Common myeloid progenitor, CD34-positive (primary cell): ENCODE data around the gene VPS41.

ENCODE experiments used
- CTCF ChIA-PET: fragments of 350-600 bp; sonication (Branson Sonifier 250); formaldehyde crosslinking; loops from one replicate; lab custom pipeline; 2021; ENCODE audit warnings: antibody characterized with exemption; lab: Charles Lee
- POLR2A ChIA-PET: fragments of 350-600 bp; sonication (Branson Sonifier 250); formaldehyde crosslinking; loops from one replicate; lab custom pipeline; 2021; ENCODE audit warnings: antibody characterized with exemption; lab: Charles Lee
- DNase-seq, 3 donors: peaks; one replicate each; pipeline versions ENCODE4 v3.0.0 to v3.0.0-alpha.2; 2013
- H3K27ac ChIP-seq, 2 experiments: 1 replicate in 1 of 2; 2 replicates in 1 of 2; pipeline ENCODE4 v1.7.0; 2013; ENCODE audit warnings: inconsistent platforms in 2 of 2, low read length in 2 of 2, mild to moderate bottlenecking in 2 of 2, low read depth in 1 of 2, moderate library complexity in 1 of 2; ENCODE audit not compliant: severe bottlenecking in 2 of 2, insufficient read depth in 1 of 2, poor library complexity in 1 of 2
- H3K27me3 ChIP-seq, 5 experiments: replicated peaks in 2 of 5; 1 replicate in 3 of 5; 2 replicates in 2 of 5; pipeline versions ENCODE4 v1.6.1 to v1.7.0; 2013; ENCODE audit warnings: low read length in 4 of 5, mild to moderate bottlenecking in 2 of 5, moderate library complexity in 2 of 5, inconsistent platforms in 1 of 5; ENCODE audit not compliant: insufficient read depth in 5 of 5, control insufficient read depth in 4 of 5
- H3K36me3 ChIP-seq, 4 experiments: 1 replicate in 2 of 4; 2 replicates in 2 of 4; pipeline versions ENCODE4 v1.6.1 to v1.7.0; 2013; ENCODE audit warnings: low read length in 3 of 4, control low read depth in 1 of 4, mild to moderate bottlenecking in 1 of 4; ENCODE audit not compliant: control insufficient read depth in 4 of 4, insufficient read depth in 4 of 4
- H3K4me1 ChIP-seq, 4 experiments: 1 replicate in 3 of 4; 2 replicates in 1 of 4; pipeline versions ENCODE4 v1.6.1 to v1.7.1; 2013; ENCODE audit warnings: low read length in 3 of 4, mild to moderate bottlenecking in 3 of 4, control low read depth in 1 of 4, inconsistent platforms in 1 of 4, moderate library complexity in 1 of 4; ENCODE audit not compliant: control insufficient read depth in 4 of 4, insufficient read depth in 4 of 4; ENCODE audit errors: control extremely low read depth in 1 of 4
- H3K4me3 ChIP-seq, 7 experiments: 1 replicate in 4 of 7; 2 replicates in 3 of 7; pipeline versions ENCODE4 v1.5.1 to v1.7.0; 2013; ENCODE audit warnings: mild to moderate bottlenecking in 7 of 7, low read length in 6 of 7, moderate library complexity in 6 of 7, inconsistent platforms in 2 of 7, low read depth in 2 of 7, control low read depth in 1 of 7; ENCODE audit not compliant: insufficient read depth in 4 of 7, control insufficient read depth in 1 of 7; ENCODE audit errors: extremely low read depth in 1 of 7
- H3K9me3 ChIP-seq, 5 experiments: 1 replicate in 4 of 5; 2 replicates in 1 of 5; pipeline versions ENCODE4 v1.6.1 to v1.7.1; 2013; ENCODE audit warnings: low read length in 4 of 5, mild to moderate bottlenecking in 2 of 5, inconsistent platforms in 1 of 5, low read depth in 1 of 5, moderate library complexity in 1 of 5; ENCODE audit not compliant: control insufficient read depth in 4 of 5, insufficient read depth in 2 of 5; ENCODE audit errors: control extremely low read depth in 1 of 5
- WGBS: methylation state at CpG from one replicate; pipeline ENCODE4 v1.1.5; 2013; ENCODE audit not compliant: insufficient coverage; 5-methylcytosine and 5-hydroxymethylcytosine counted together

The VPS41 gene

DNA sequence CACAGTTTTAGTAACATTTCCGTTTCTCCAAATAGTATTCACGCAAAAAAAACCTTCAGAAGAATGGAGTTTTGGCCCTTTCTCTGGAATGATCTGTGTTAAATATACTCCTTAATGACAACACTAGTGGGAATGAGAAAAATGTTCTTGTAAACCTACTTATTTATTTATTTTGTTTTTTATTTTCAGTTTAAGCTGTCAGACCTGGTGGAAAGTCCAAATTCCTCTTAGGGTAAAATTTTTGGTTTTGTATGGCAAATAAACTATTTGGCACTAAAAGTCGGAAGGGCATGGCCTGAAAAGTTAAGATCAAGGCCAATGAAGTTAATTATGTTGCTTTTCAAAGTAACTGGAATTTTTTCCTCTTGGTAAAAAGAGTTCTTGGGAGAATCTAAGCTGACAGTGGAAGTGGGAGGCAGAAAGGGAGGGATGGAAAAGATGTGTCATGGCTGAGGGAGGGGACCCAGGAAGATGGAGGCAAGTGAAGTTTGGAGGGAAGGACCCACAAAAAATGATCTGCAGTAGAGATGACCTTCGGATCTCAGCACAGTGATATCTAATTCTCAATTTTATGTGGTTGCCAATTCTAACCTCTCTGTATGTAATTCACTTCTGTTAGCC, 33.5 kb upstream of the VPS41 start:
- CTCF ChIA-PET = interaction anchor here (1.3 kb wide), 1 partner anchor 9 kb away, joined by 4 read pairs; no protein-coding TSS in a partner anchor
- Histone ChIP-seq H3K27me3 (peaks cover 0 to 3% (median 0%) of the 10 kb centered on the region in 5 experiments), H3K4me3 (no peak overlapping the region), H3K9me3 (no peaks in the 10 kb centered on the region), H3K36me3 (no peaks in the 10 kb centered on the region), H3K27ac (no peak overlapping the region), H3K4me1 (no peaks in the 10 kb centered on the region)
- 95% methylated on average over 3 of the region's 4 CpGs for WGBS
- DNase-seq = no peak
- POLR2A ChIA-PET = no interaction called here

DNA sequence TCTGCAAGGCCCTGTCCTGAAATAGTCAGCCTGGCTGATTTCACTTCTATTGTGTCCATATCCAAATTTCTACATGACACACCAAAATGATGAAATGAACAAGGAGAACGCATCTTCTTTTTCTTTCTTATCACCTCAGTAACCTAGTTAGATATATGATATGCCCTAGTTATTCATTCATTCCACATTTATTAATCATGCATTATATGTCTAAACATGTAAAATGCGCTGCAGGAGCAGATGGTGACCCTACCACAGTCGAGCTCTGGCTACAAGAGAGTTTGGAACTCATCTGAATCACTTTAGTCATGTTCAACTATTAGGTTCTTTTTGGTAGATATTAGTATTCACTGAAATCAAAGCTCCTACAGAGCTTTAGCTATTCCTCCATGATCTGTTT, 31.8 kb upstream of the VPS41 start:
- no peak for DNase-seq
- Histone ChIP-seq H3K9me3 (no peaks in the 10 kb centered on the region), H3K27me3 (peaks cover 0 to 3% (median 0%) of the 10 kb centered on the region in 5 experiments), H3K4me3 (no peak overlapping the region), H3K4me1 (no peaks in the 10 kb centered on the region), H3K36me3 (no peaks in the 10 kb centered on the region), H3K27ac (no peak overlapping the region)
- CTCF ChIA-PET = no interaction called here
- POLR2A ChIA-PET = interaction anchor here (0.5 to 0.6 kb wide), 2 partner anchors 17 to 548 kb away, joined by 3 to 4 read pairs; no protein-coding TSS in a partner anchor
- no CpG with 5 or more reads among the region's 3 CpGs for WGBS

DNA sequence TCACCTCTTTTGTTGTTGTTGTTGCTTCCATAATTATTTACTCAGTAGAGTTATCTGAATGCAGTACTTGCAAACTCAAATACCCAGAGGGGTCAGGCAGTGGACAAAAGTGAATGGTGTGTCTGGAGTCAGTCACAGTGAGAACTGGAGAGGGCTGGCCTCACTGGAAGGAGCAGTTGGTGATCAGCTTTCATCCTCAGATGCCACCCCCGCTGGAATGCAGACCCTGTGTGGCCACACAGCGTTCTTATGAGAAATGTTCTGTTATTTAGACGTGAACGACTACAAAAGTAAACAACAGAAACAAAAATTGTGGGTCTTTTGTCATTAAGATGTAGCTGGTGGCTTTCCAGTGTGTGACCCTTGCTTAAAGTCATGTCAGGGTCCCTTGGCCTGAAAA, 29.6 kb upstream of the VPS41 start:
- Histone ChIP-seq H3K36me3 (no peaks in the 10 kb centered on the region), H3K4me1 (no peaks in the 10 kb centered on the region), H3K9me3 (no peaks in the 10 kb centered on the region), H3K27ac (no peak overlapping the region), H3K27me3 (peaks cover 0 to 3% (median 0%) of the 10 kb centered on the region in 5 experiments), H3K4me3 (no peak overlapping the region)
- CTCF ChIA-PET = no interaction called here
- no peak for DNase-seq
- 98% methylated on average over 4 of the region's 4 CpGs for WGBS
- POLR2A ChIA-PET = no interaction called here

DNA sequence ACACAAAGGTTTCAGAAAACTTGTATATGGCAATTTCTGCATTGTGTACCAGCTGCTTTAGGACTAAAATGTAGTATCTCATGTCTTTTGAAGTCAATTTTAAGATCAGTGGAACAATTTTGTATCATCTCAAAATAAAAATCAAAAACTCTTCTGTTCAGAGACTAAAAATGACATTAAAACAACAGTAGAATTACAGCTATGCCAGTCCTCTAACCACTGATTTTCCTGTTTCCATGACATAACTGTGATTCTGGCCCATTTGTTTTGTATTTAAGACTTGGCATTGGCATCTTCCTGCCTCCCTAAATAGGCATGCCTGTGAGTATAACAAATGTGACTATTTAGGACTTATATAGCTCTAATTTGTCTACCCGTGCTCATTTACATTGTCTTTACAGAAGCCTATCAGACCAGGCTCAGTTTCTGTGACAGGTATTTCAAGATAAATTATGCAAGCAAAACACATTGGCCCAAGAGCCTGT, 29.1 kb upstream of the VPS41 start:
- H3K36me3 ChIP-seq = no peaks in the 10 kb centered on the region
- ChIA-PET POLR2A (no interaction called here), CTCF (no interaction called here)
- H3K27ac ChIP-seq = no peak overlapping the region
- no peak overlapping the region for H3K4me3 ChIP-seq
- no peak for DNase-seq
- no peaks in the 10 kb centered on the region for H3K9me3 ChIP-seq
- no peaks in the 10 kb centered on the region for H3K4me1 ChIP-seq
- H3K27me3 ChIP-seq = peaks cover 0 to 3% (median 0%) of the 10 kb centered on the region in 5 experiments
- no CpG with 5 or more reads among the region's 1 CpG for WGBS

DNA sequence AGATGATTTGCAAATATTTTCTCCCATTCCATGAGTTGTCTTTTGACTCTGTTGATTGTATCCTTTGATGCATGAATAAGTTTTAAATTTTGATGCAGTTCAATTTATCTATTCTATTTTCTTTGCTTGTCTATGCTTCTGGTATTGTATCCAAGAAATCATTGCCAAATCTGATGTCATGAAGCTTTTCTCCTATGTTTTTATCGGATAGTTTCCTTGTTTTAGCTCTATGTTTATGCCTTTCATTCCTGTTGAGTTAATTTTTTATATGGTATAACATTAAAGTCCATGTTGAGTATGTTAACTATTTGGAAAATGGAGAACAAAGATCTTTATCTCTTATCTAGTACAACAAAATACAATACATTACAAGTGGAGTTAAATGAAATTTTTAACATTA, 27.6 kb upstream of the VPS41 start:
- H3K27ac ChIP-seq = no peak overlapping the region
- H3K27me3 ChIP-seq = peaks cover 0 to 3% (median 0%) of the 10 kb centered on the region in 5 experiments
- whole genome bisulfite sequencing = no CpG with 5 or more reads among the region's 1 CpG
- DNase-seq = no peak
- H3K36me3 ChIP-seq = no peaks in the 10 kb centered on the region
- no peaks in the 10 kb centered on the region for H3K4me1 ChIP-seq
- POLR2A ChIA-PET = no interaction called here
- no peaks in the 10 kb centered on the region for H3K9me3 ChIP-seq
- no peak overlapping the region for H3K4me3 ChIP-seq
- CTCF ChIA-PET = no interaction called here

DNA sequence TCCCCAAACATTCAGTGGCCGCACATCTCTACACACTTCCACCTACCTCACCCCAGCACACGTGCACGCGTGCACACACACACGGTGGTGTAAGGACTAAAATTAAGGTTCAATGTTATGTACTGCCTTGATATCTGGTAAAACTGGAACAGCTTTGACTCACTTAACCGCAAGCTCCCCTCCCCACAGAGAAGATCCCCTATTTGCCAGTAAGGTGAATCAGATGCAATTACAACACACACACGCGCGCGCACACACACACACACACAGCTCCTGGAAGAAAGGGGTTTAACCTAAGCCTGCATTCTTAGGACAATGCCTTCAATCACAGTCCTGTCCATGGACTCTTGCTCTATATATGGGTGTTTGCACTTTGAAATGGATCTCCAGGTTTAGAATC, 25.5 kb upstream of the VPS41 start:
- ChIA-PET POLR2A (no interaction called here), CTCF (no interaction called here)
- WGBS = no CpG with 5 or more reads among the region's 10 CpGs
- DNase-seq = peak in 1 of 3 donors; percentile 36
- peaks cover 0 to 3% (median under 1%) of the 10 kb centered on the region in 4 experiments for H3K4me1 ChIP-seq
- no peaks in the 10 kb centered on the region for H3K9me3 ChIP-seq
- no peaks in the 10 kb centered on the region for H3K36me3 ChIP-seq
- peaks cover 0 to 3% (median 0%) of the 10 kb centered on the region in 5 experiments for H3K27me3 ChIP-seq
- no peak overlapping the region for H3K4me3 ChIP-seq
- no peak overlapping the region for H3K27ac ChIP-seq

DNA sequence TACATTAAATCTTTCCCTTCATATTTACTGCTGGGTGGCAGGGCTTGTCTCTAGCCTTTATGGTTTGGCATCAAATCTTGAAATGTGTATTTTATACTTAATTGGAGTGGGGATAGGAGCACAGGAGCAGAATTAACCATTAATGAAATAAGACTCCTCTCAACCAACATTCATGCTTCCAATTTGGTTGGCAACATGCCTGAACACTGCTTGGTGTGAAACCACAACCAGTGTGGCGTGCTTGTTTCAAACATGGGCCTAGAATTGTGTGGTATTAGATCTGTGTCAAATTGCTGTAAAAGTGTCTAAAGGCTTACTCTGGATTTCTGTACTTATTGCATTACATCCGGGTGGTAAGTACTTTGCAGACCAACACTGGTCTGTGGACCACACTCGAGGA, 25.1 kb upstream of the VPS41 start:
- DNase-seq = no peak
- H3K4me1 ChIP-seq = peaks cover 0 to 6% (median 3%) of the 10 kb centered on the region in 4 experiments
- CTCF ChIA-PET = interaction anchor here (0.8 to 1.1 kb wide), 3 partner anchors 8 to 526 kb away, joined by 3 to 4 read pairs (median 3); no protein-coding TSS in a partner anchor
- H3K36me3 ChIP-seq = no peaks in the 10 kb centered on the region
- H3K27me3 ChIP-seq = peaks cover 0 to 3% (median 0%) of the 10 kb centered on the region in 5 experiments
- peaks cover 0 to 4% (median 0%) of the 10 kb centered on the region in 5 experiments for H3K9me3 ChIP-seq
- H3K27ac ChIP-seq = no peak overlapping the region
- POLR2A ChIA-PET = no interaction called here
- no peak overlapping the region for H3K4me3 ChIP-seq
- whole genome bisulfite sequencing = 82% methylated on average over 3 of the region's 3 CpGs
